ENCODE data around the gene RUBCNL.

GRCh38 chr13:46380242-46380641 lies 6.8 kb downstream of the RUBCNL start:
- TF ChIP-seq CTCF (IDR thresholded peaks at IDR 0.05) (no peak), SIN3A (IDR thresholded peaks at IDR 0.05; ENCODE audit: borderline replicate concordance, insufficient read depth, low read depth, low read length) (no peak), POLR2AphosphoS5 (IDR thresholded peaks at IDR 0.05; ENCODE audit: low read depth, low read length) (no peak)

Data from Panc1 (cell line).